GM18868 (cell line): ENCODE data around the gene GPC3.
"Not testable (repeated sequence)": the region's sequence is repeated elsewhere in the genome, so short reads cannot be mapped to it uniquely, and the experiment has no call there.

Experiments
- ATAC-seq: cut with Tn5 transposase; IDR thresholded peaks from one replicate; pipeline ENCODE4 v1.9.1; 2021; ENCODE audit warnings: mild to moderate bottlenecking, moderate library complexity; ENCODE audit not compliant: unreplicated experiment

The GPC3 gene

GRCh38 chrX:133535066-133535465, 450.3 kb downstream of the GPC3 start:
- no peak for ATAC-seq

- no peak for ATAC-seq
Measured at GRCh38 chrX:133534172-133534571, 451.2 kb downstream of the GPC3 start.

GRCh38 chrX:133533249-133533648, 452.1 kb downstream of the GPC3 start:
- no peak for ATAC-seq

- ATAC-seq, result no peak
Measured at GRCh38 chrX:133530960-133531359, 454.4 kb downstream of the GPC3 start.

- ATAC-seq, result no peak
Measured at GRCh38 chrX:133529578-133529977, 455.8 kb downstream of the GPC3 start.

GRCh38 chrX:133527825-133528224, 457.6 kb downstream of the GPC3 start:
- no peak for ATAC-seq

GRCh38 chrX:133527415-133527814, 458.0 kb downstream of the GPC3 start:
- no peak for ATAC-seq

- ATAC-seq, result not testable (repeated sequence)
Measured at GRCh38 chrX:133526773-133527172, 458.6 kb downstream of the GPC3 start.

GRCh38 chrX:133523526-133523925, 461.9 kb downstream of the GPC3 start:
- no peak for ATAC-seq

GRCh38 chrX:133523081-133523487, 462.3 kb downstream of the GPC3 start:
- no peak for ATAC-seq

- no peak for ATAC-seq
Measured at GRCh38 chrX:133516686-133517085, 468.7 kb downstream of the GPC3 start.

GRCh38 chrX:133514486-133514885, 470.9 kb downstream of the GPC3 start:
- ATAC-seq, result no peak

GRCh38 chrX:133513123-133513522, 472.3 kb downstream of the GPC3 start:
- no peak for ATAC-seq

- no peak for ATAC-seq
Measured at GRCh38 chrX:133511041-133511440, 474.4 kb downstream of the GPC3 start.

GRCh38 chrX:133497356-133497755, 488.0 kb downstream of the GPC3 start:
- ATAC-seq, result no peak

GRCh38 chrX:133495464-133496391, 489.7 kb downstream of the GPC3 start:
- ATAC-seq, result no peak

- no peak for ATAC-seq
Measured at GRCh38 chrX:133493366-133493765, 492.0 kb downstream of the GPC3 start.

GRCh38 chrX:133490955-133491354, 494.4 kb downstream of the GPC3 start:
- ATAC-seq, result no peak
